ENCODE data around the gene CNDP2.

DNA sequence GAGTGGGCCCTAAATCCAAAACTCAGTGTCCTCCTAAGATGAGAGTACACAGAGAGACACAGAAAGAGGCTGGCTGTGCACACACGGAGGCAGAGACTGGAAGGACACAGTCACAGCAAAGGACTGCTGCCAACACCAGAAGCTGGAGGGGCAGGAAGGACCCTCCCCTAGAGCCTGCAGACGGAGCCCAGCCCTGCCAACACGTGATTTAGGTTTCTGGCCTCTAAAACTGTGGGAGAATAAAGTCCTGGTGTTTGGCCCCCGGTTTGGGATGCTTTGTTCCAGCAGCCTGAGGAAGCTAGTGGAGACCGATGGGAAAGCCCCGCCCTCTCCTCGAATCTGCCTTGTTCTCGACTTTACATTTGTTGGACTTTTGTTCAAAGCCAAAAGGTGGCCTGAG lies 48.7 kb downstream of the CNDP2 start:
- TF ChIP-seq, protein P1, sequence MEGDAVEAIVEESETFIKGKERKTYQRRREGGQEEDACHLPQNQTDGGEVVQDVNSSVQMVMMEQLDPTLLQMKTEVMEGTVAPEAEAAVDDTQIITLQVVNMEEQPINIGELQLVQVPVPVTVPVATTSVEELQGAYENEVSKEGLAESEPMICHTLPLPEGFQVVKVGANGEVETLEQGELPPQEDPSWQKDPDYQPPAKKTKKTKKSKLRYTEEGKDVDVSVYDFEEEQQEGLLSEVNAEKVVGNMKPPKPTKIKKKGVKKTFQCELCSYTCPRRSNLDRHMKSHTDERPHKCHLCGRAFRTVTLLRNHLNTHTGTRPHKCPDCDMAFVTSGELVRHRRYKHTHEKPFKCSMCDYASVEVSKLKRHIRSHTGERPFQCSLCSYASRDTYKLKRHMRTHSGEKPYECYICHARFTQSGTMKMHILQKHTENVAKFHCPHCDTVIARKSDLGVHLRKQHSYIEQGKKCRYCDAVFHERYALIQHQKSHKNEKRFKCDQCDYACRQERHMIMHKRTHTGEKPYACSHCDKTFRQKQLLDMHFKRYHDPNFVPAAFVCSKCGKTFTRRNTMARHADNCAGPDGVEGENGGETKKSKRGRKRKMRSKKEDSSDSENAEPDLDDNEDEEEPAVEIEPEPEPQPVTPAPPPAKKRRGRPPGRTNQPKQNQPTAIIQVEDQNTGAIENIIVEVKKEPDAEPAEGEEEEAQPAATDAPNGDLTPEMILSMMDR (IDR thresholded peaks at IDR 0.05; ENCODE audit: insufficient read depth, low read length, poor library complexity, severe bottlenecking): no peak
- TF ChIP-seq EZH2phosphoT487 (conservative IDR thresholded peaks at IDR 0.05; ENCODE audit: low read length): no peak

All from SU-DHL-6 (cell line).